H9 (cell line): ENCODE measurements around the gene SEMA3A. TPM values are rescaled to one million over a fixed set of nuclear protein-coding genes. Genes with fewer than 3 reads are reported as not detected.

Experiments used
- DNase-seq: peaks from one replicate; pipeline ENCODE4 v3.0.0-alpha.2; 2017
- H2AFZ ChIP-seq: one replicate; pipeline ENCODE4 v1.6.1; 2013; ENCODE audit warnings: mild to moderate bottlenecking, low read length, control low read depth, moderate library complexity
- H2AK5ac ChIP-seq: 2 replicates; pipeline ENCODE4 v1.6.1; 2013; ENCODE audit warnings: low read length, control low read depth, mixed read lengths; ENCODE audit not compliant: insufficient read length
- H2BK120ac ChIP-seq: one replicate; pipeline ENCODE4 v1.6.1; 2013; ENCODE audit warnings: low read depth, mild to moderate bottlenecking, low read length, control low read depth, inconsistent platforms; ENCODE audit not compliant: poor library complexity, severe bottlenecking
- H2BK12ac ChIP-seq: 2 replicates; pipeline ENCODE4 v1.6.1; 2013; ENCODE audit warnings: low read length, control low read depth, mixed read lengths, low read depth; ENCODE audit not compliant: insufficient read length
- H2BK15ac ChIP-seq: 2 replicates; pipeline ENCODE4 v1.6.1; 2013; ENCODE audit warnings: low read depth, low read length, control low read depth
- H2BK20ac ChIP-seq: one replicate; pipeline ENCODE4 v1.6.1; 2013; ENCODE audit warnings: low read depth, mild to moderate bottlenecking, low read length, control low read depth, inconsistent platforms; ENCODE audit not compliant: poor library complexity, severe bottlenecking
- H2BK5ac ChIP-seq: 2 replicates; pipeline ENCODE4 v1.6.1; 2013; ENCODE audit warnings: low read length, control low read depth, mixed read lengths; ENCODE audit not compliant: insufficient read length
- H3K14ac ChIP-seq: 2 replicates; pipeline ENCODE4 v1.6.1; 2013; ENCODE audit warnings: low read length, control low read depth; ENCODE audit not compliant: insufficient read depth
- H3K18ac ChIP-seq: 2 replicates; pipeline ENCODE4 v1.6.1; 2013; ENCODE audit warnings: low read depth, mild to moderate bottlenecking, mixed read lengths, low read length, control low read depth; ENCODE audit not compliant: insufficient read length
- H3K23ac ChIP-seq: 2 replicates; pipeline ENCODE4 v1.6.1; 2013; ENCODE audit warnings: low read length, control low read depth, mixed read lengths, low read depth; ENCODE audit not compliant: insufficient read length
- H3K23me2 ChIP-seq: 2 replicates; pipeline ENCODE4 v1.6.1; 2013; ENCODE audit warnings: low read depth, mild to moderate bottlenecking, mixed read lengths, low read length, control low read depth; ENCODE audit not compliant: insufficient read length, poor library complexity, severe bottlenecking
- H3K27ac ChIP-seq: 2 replicates; pipeline ENCODE4 v1.5.1; 2013; ENCODE audit warnings: low read length, control low read depth, mixed read lengths, low read depth; ENCODE audit not compliant: insufficient read length
- H3K27me3 ChIP-seq: 2 replicates; pipeline ENCODE4 v1.6.1; 2013; ENCODE audit warnings: low read length, control low read depth, inconsistent platforms; ENCODE audit not compliant: insufficient read depth
- H3K4ac ChIP-seq: 2 replicates; pipeline ENCODE4 v1.6.1; 2013; ENCODE audit warnings: low read depth, mild to moderate bottlenecking, control low read depth, inconsistent platforms, low read length, moderate library complexity
- H3K4me1 ChIP-seq: 2 replicates; pipeline ENCODE4 v1.6.1; 2013; ENCODE audit warnings: low read length, control low read depth, inconsistent platforms; ENCODE audit not compliant: insufficient read depth
- H3K4me2 ChIP-seq: 2 replicates; pipeline ENCODE4 v1.6.1; 2013; ENCODE audit warnings: low read length, control low read depth, mixed read lengths; ENCODE audit not compliant: insufficient read length, insufficient read depth
- H3K56ac ChIP-seq: 2 replicates; pipeline ENCODE4 v1.6.1; 2013; ENCODE audit warnings: low read depth, mild to moderate bottlenecking, mixed read lengths, low read length, control low read depth; ENCODE audit not compliant: insufficient read length
- H3K79me1 ChIP-seq: 2 replicates; pipeline ENCODE4 v1.6.1; 2013; ENCODE audit warnings: low read depth, mild to moderate bottlenecking, moderate library complexity, low read length, control low read depth, inconsistent platforms; ENCODE audit not compliant: insufficient read depth, poor library complexity, severe bottlenecking
- H3K79me2 ChIP-seq: 2 replicates; pipeline ENCODE4 v1.6.1; 2013; ENCODE audit warnings: low read length, control low read depth, inconsistent platforms; ENCODE audit not compliant: insufficient read depth
- H3K9ac ChIP-seq: 2 replicates; pipeline ENCODE4 v1.6.1; 2013; ENCODE audit warnings: low read length, control low read depth, mixed read lengths; ENCODE audit not compliant: insufficient read length; ENCODE audit errors: extremely low read depth
- H3K9me3 ChIP-seq: one replicate; pipeline ENCODE4 v1.6.1; 2013; ENCODE audit warnings: low read depth, low read length, inconsistent platforms; ENCODE audit not compliant: control insufficient read depth
- H3T11ph ChIP-seq: one replicate; pipeline ENCODE4 v1.6.1; 2013; ENCODE audit warnings: mild to moderate bottlenecking, low read length, control low read depth, inconsistent platforms
- H4K20me1 ChIP-seq: one replicate; pipeline ENCODE4 v1.6.1; 2013; ENCODE audit not compliant: control insufficient read depth, insufficient read length, insufficient read depth
- H4K5ac ChIP-seq: 2 replicates; pipeline ENCODE4 v1.6.1; 2013; ENCODE audit warnings: low read depth, mild to moderate bottlenecking, mixed read lengths, low read length, control low read depth; ENCODE audit not compliant: insufficient read length
- H4K8ac ChIP-seq: replicated peaks from 2 replicates; pipeline ENCODE4 v1.6.1; 2013; ENCODE audit warnings: low read length, control low read depth, mixed read lengths, low read depth; ENCODE audit not compliant: insufficient read length
- H4K91ac ChIP-seq: 2 replicates; pipeline ENCODE4 v1.6.1; 2013; ENCODE audit warnings: low read depth, mild to moderate bottlenecking, moderate library complexity, mixed read lengths, low read length, control low read depth; ENCODE audit not compliant: insufficient read length
- H3K27ac Mint-ChIP-seq, 3 experiments: 2 replicates in 2 of 3; 3 replicates in 1 of 3; pipeline ENCODE4 v1.8.0; 2020 to 2021; ENCODE audit warnings: mixed read lengths in 3 of 3, mild to moderate bottlenecking in 1 of 3, moderate library complexity in 1 of 3
- H3K27me3 Mint-ChIP-seq: 2 replicates; pipeline ENCODE4 v1.8.0; 2021; ENCODE audit warnings: low read depth, mild to moderate bottlenecking, moderate library complexity, mixed read lengths
- H3K36me3 Mint-ChIP-seq, 3 experiments: 2 replicates in 2 of 3; 3 replicates in 1 of 3; pipeline ENCODE4 v1.8.0; 2020 to 2021; ENCODE audit warnings: low read depth in 3 of 3, mixed read lengths in 3 of 3; ENCODE audit not compliant: insufficient read depth in 1 of 3
- H3K4me1 Mint-ChIP-seq, 2 experiments: 2 replicates each; pipeline ENCODE4 v1.8.0; 2020; ENCODE audit warnings: mixed read lengths in 2 of 2
- H3K4me3 Mint-ChIP-seq, 2 experiments: 2 replicates in 1 of 2; 3 replicates in 1 of 2; pipeline ENCODE4 v1.8.0; 2020 to 2021; ENCODE audit warnings: mild to moderate bottlenecking in 2 of 2, mixed read lengths in 2 of 2, moderate library complexity in 1 of 2
- H3K9me3 Mint-ChIP-seq, 2 experiments: 2 replicates in 1 of 2; 3 replicates in 1 of 2; pipeline ENCODE4 v1.8.0; 2020; ENCODE audit warnings: mild to moderate bottlenecking in 2 of 2, mixed read lengths in 2 of 2, moderate library complexity in 1 of 2
- CTCF ChIP-seq: fragments of 200-600 bp; sonication (generic); conservative IDR thresholded peaks from 3 replicates; pipeline ENCODE4 v1.8.0; 2021; ENCODE audit warnings: antibody characterized with exemption, mild to moderate bottlenecking
- WGBS: extraction: QIAGEN DNeasy Blood & Tissue Kit; methylation state at CpG from one replicate; pipeline ENCODE4 v1.1.7; 2013; ENCODE audit warnings: missing lambda C conversion rate, low lambda C conversion rate, mixed read lengths; ENCODE audit not compliant: insufficient read length; ENCODE audit errors: extremely low coverage; 5-methylcytosine and 5-hydroxymethylcytosine counted together
- total RNA-seq: library from RNA; stranded (reverse); gene quantifications from 2 replicates; pipeline ENCODE4 v1.2.1, GENCODE V29; 2021

Gene SEMA3A
- total RNA-seq, 1 experiment from 2014 or later, result 60.0 TPM

DNA sequence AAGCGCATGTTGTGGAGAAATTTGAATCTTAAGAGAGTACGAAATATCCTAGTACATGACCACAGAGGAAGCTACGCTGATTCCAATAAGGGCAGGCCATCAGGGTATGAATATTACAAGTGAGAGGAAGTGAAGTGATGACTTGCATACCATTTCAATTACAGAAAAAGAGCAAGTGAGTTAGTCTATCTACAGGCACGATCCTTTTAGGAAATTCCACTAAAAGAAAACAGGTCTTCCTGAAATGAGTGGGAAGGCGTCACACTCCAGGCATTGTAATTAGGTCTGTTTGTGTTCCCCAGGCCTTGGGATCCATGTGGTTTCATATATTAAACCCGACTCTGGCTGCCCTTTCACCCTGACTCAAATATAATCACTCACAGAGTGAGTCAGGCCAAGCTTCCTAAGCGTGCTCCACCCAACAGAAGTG, 152.5 kb downstream of the SEMA3A start:
- DNase-seq, result no peak
- Histone ChIP-seq H3K9ac (no peak overlapping the region), H3K4me2 (no peak overlapping the region), H4K20me1 (no peaks in the 10 kb centered on the region), H2BK5ac (no peak overlapping the region), H3K18ac (no peak overlapping the region), H2AFZ (no peak overlapping the region), H2BK15ac (no peak overlapping the region), H3T11ph (no peak overlapping the region), H3K56ac (no peak overlapping the region), H3K4me1 (no peaks in the 10 kb centered on the region), H3K27ac (no peak overlapping the region), H2BK12ac (no peak overlapping the region), H3K79me2 (no peaks in the 10 kb centered on the region), H4K91ac (no peak overlapping the region), H3K14ac (no peak overlapping the region), H2BK120ac (no peak overlapping the region), H4K5ac (no peak overlapping the region), H4K8ac (no peak overlapping the region), H2BK20ac (no peak overlapping the region), H3K9me3 (no peaks in the 10 kb centered on the region), H3K23me2 (no peaks in the 10 kb centered on the region), H3K27me3 (no peaks in the 10 kb centered on the region), H3K4ac (no peak overlapping the region), H3K79me1 (no peaks in the 10 kb centered on the region), H3K23ac (no peak overlapping the region), H2AK5ac (no peak overlapping the region)
- no peak for TF ChIP-seq CTCF
- H3K27me3 Mint-ChIP-seq, result no peaks in the 10 kb centered on the region
- peaks cover 7 to 21% of the 10 kb centered on the region in 2 experiments for H3K4me1 Mint-ChIP-seq
- H3K9me3 Mint-ChIP-seq, result no peaks in the 10 kb centered on the region
- no CpG with 5 or more reads among the region's 7 CpGs for WGBS
- H3K4me3 Mint-ChIP-seq, result no peak overlapping the region
- peak overlapping the region in 1 of 3 experiments; percentile 17; a peak in 3 of 7 replicates for H3K27ac Mint-ChIP-seq
- peaks cover 2 to 24% (median 11%) of the 10 kb centered on the region in 3 experiments; a peak in 4 of 7 replicates for H3K36me3 Mint-ChIP-seq
